GM12878 (cell line): ENCODE data around the gene CALHM4. TPM values are rescaled to one million over a fixed set of nuclear protein-coding genes. Genes with fewer than 3 reads are reported as not detected.

ENCODE experiments used
- ATAC-seq: fragments of 200-7000 bp; cut with Tn5 transposase; 3 replicates; pipeline ENCODE4 v1.9.1; 2020; ENCODE audit warnings: mild to moderate bottlenecking, moderate library complexity
- BruUV-seq: library from RNA; stranded (reverse); fragments of 400-500 nt; replicated peaks from 2 replicates; lab custom pipeline; 2021; lab: Mats Ljungman, UMichigan
- CTCF ChIA-PET: fragments of 300-600 bp; sonication (Branson Sonifier 250); formaldehyde crosslinking; extraction: SDS; loops from one replicate; lab custom pipeline; 2021; ENCODE audit warnings: inconsistent platforms; lab: Yijun Ruan, JAX
- POLR2A ChIA-PET: fragments of 350-600 bp; formaldehyde crosslinking; extraction: SDS; loops from one replicate; lab custom pipeline; 2021; ENCODE audit warnings: inconsistent platforms; lab: Charles Lee
- RAD21 ChIA-PET: fragments of 300-600 bp; sonication (Branson Sonifier 250); formaldehyde crosslinking; loops from one replicate; lab custom pipeline; 2023; ENCODE audit warnings: antibody characterized with exemption; ENCODE audit not compliant: unreplicated experiment; lab: Charles Lee
- SMC1A ChIA-PET: fragments of 300-600 bp; sonication (Branson Sonifier 250); formaldehyde crosslinking; loops from one replicate; lab custom pipeline; 2023; ENCODE audit not compliant: unreplicated experiment, uncharacterized antibody; lab: Charles Lee
- DNase-seq: peaks from one replicate; pipeline ENCODE4 v3.0.0-alpha.2; 2011; ENCODE audit warnings: low read depth, low spot score
- FAIRE-seq: peaks from 3 replicates; lab custom pipeline; 2011; peaks lifted over from hg19 to GRCh38; lab: Jason Lieb, UNC
- H2AFZ ChIP-seq: 2 replicates; pipeline ENCODE4 v1.6.0; 2011; ENCODE audit warnings: low read depth, low read length, control low read depth; ENCODE audit not compliant: control insufficient read depth
- H3K27ac ChIP-seq: 2 replicates; pipeline ENCODE4 v1.5.1; 2011; ENCODE audit warnings: control low read depth; ENCODE audit not compliant: control insufficient read depth, insufficient read depth
- H3K27me3 ChIP-seq, 2 experiments: replicated peaks in 1 of 2; 2 replicates each; pipeline versions ENCODE4 v1.6.0 to v1.6.1; 2011; ENCODE audit warnings: low read length in 1 of 2; ENCODE audit not compliant: control insufficient read depth in 2 of 2, insufficient read depth in 2 of 2
- H3K36me3 ChIP-seq, 2 experiments: 2 replicates each; pipeline ENCODE4 v1.5.1; 2011; ENCODE audit warnings: low read length in 1 of 2; ENCODE audit not compliant: control insufficient read depth in 2 of 2, insufficient read depth in 2 of 2
- H3K4me1 ChIP-seq: 2 replicates; pipeline ENCODE4 v1.6.1; 2011; ENCODE audit warnings: mild to moderate bottlenecking, low read length, moderate library complexity, mixed read lengths; ENCODE audit not compliant: control insufficient read depth, insufficient read depth
- H3K4me2 ChIP-seq: 2 replicates; pipeline ENCODE4 v1.6.0; 2011; ENCODE audit warnings: control low read depth; ENCODE audit not compliant: control insufficient read depth, insufficient read depth
- H3K4me3 ChIP-seq: fragments of 200-600 bp; sonication (generic); 2 replicates; pipeline ENCODE4 v1.5.1; 2016
- H3K79me2 ChIP-seq: 2 replicates; pipeline ENCODE4 v1.6.0; 2011; ENCODE audit warnings: low read length; ENCODE audit not compliant: control insufficient read depth, insufficient read depth
- H3K9ac ChIP-seq: 2 replicates; pipeline ENCODE4 v1.8.0; 2011; ENCODE audit warnings: low read length, control low read depth, mixed read lengths; ENCODE audit not compliant: control insufficient read depth, insufficient read depth
- H3K9me3 ChIP-seq: replicated peaks from 3 replicates; pipeline ENCODE4 v1.5.1; 2011; ENCODE audit warnings: mild to moderate bottlenecking, low read length; ENCODE audit not compliant: control insufficient read depth, insufficient read depth
- H4K20me1 ChIP-seq: 2 replicates; pipeline ENCODE4 v1.6.0; 2011; ENCODE audit not compliant: control insufficient read depth, insufficient read depth
- BMI1 ChIP-seq: fragments of 450-650 bp; IDR thresholded peaks from 2 replicates; pipeline ENCODE4 v1.6.1; 2016; ENCODE audit warnings: mild to moderate bottlenecking, moderate library complexity, borderline replicate concordance
- CHD4 ChIP-seq: fragments of 200-600 bp; sonication (generic); IDR thresholded peaks from 2 replicates; pipeline ENCODE4 v1.6.1; 2016; ENCODE audit warnings: mild to moderate bottlenecking
- EZH2 ChIP-seq: IDR thresholded peaks from 2 replicates; pipeline ENCODE4 v1.6.1; 2012; ENCODE audit warnings: low read depth, mild to moderate bottlenecking, control low read depth, inconsistent platforms, low read length, borderline replicate concordance; ENCODE audit not compliant: control insufficient read depth
- IRF5 ChIP-seq: fragments of 450-650 bp; IDR thresholded peaks from 2 replicates; pipeline ENCODE4 v1.6.1; 2017; ENCODE audit warnings: borderline replicate concordance
- JUND ChIP-seq: IDR thresholded peaks from 2 replicates; pipeline ENCODE4 v1.6.1; 2012; ENCODE audit warnings: low read depth, mild to moderate bottlenecking, low read length, improper control_type of control experiment, moderate library complexity
- RELA ChIP-seq: fragments of 450-650 bp; IDR thresholded peaks from 2 replicates; pipeline ENCODE4 v1.8.0; 2014; ENCODE audit warnings: borderline replicate concordance; ENCODE audit not compliant: partially characterized antibody
- SMC3 ChIP-seq: IDR thresholded peaks from 2 replicates; pipeline ENCODE4 v1.6.1; 2011; ENCODE audit warnings: low read length, improper control_type of control experiment, borderline replicate concordance
- STAT1 ChIP-seq: fragments of 450-650 bp; conservative IDR thresholded peaks from 2 replicates; pipeline ENCODE4 v1.6.1; 2014; ENCODE audit warnings: antibody characterized with exemption, mild to moderate bottlenecking
- STAT3 ChIP-seq: IDR thresholded peaks from 2 replicates; pipeline ENCODE4 v1.6.1; 2011; ENCODE audit warnings: low read depth, low read length, improper control_type of control experiment
- ZBTB33 ChIP-seq: fragments of 450-650 bp; IDR thresholded peaks from 2 replicates; pipeline ENCODE4 v1.6.1; 2017; ENCODE audit warnings: mild to moderate bottlenecking
- WGBS: methylation state at CpG from one replicate; pipeline ENCODE4 v1.1.6; 2016; ENCODE audit warnings: low lambda C conversion rate; ENCODE audit not compliant: insufficient replicate concordance, insufficient coverage; ENCODE audit errors: missing lambda C conversion rate; 5-methylcytosine and 5-hydroxymethylcytosine counted together
- in situ Hi-C: fragments of 300-500 bp; cut with MboI; formaldehyde crosslinking; loops from 9 replicates; pipeline ENCODE4 v1.14.3; 2018; ENCODE audit warnings: mixed read lengths
- intact Hi-C: fragments of 100-400 bp; cut with micrococcal nuclease; formaldehyde crosslinking; loops from one replicate; pipeline ENCODE4 v1.14.2; 2022; ENCODE audit not compliant: unreplicated experiment
- polyA plus RNA-seq, 11 experiments: library from polyadenylated mRNA; depleted of rRNA in 4 of 11; unstranded in 6 of 11; stranded (reverse) in 5 of 11; fragments of >200 nt; fragmentation: Nextera tagmentation in 4 of 11; fragmentation: Illumina TruSeq in 1 of 11; extraction: Ambion mirVana in 4 of 11; extraction: Trizol in 1 of 11; gene quantifications; 1 replicate in 1 of 11; 2 replicates in 10 of 11; pipeline versions ENCODE4 v1.2.1 to v1.2.3, GENCODE V29; 2011 to 2016; ENCODE audit warnings: inconsistent platforms in 2 of 11, missing spikeins in 2 of 11, low read depth in 1 of 11
- total RNA-seq, 4 experiments: library from RNA; depleted of rRNA in 3 of 4; stranded (reverse); fragments of >200 nt in 3 of 4; fragmentation: Illumina TruSeq in 1 of 4; extraction: Trizol in 1 of 4; gene quantifications; 2 replicates each; pipeline versions ENCODE4 v1.2.1 to v1.2.3, GENCODE V29; 2013 to 2021
- TF ChIP-seq, protein P1 (sequence below): fragments of 450-650 bp; formaldehyde crosslinking; IDR thresholded peaks from 2 replicates; pipeline ENCODE4 v1.4.0; 2020; ENCODE audit warnings: mild to moderate bottlenecking, moderate library complexity

The CALHM4 gene
- total and polyA plus RNA-seq, 10 of the 15 experiments (the other 5 are each of a cell fraction or from before 2014, with no cell fraction given): not detected

DNA sequence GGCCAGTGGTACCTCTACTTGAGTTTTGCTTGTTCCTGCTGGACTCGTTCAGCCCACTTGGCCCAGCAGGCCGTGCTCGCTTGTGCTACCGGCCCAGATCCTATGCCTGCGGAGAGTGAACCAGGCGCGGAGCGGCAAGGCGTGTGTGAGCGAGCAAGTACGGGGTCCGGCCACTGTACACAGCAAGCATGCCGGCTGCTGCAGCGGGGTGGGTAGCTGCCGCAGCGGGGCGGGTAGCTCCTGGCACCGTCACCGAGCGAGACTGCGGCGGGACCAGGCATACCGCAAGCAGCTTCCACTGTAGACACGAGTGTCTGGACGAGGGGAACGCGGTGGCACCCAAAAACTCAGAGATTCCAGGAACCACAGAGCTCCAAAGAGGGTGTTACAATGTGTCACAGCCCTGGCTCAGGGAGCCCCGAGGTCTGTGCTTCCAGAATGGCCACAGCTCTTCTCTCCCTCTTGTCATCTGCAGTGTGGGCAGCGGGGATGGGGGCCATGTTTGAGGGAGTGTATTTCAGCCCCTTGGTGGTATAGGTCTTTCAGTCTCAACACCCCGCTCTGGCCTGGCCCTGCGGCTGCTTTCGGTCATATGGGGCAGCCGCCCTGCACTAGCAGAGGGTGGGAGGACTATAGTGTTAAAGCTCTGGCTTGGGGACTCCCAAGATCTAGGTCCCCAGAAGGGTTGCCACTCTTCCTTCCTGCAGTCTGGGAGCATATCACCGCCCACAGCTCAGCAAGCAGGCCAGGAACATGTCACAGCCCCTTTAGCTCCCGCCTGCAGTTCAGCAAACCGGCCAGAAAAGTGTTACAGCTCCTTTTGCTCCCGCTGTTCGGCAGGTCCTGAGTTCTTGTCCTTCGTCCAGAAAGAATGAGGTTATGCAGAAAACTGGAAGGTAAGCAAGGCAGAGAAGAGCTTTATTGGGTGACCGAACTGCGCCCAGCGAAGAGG, 11.6 kb downstream of the CALHM4 start:
- in situ Hi-C loops: no loop called here
- TF ChIP-seq STAT3: no peak
- TF ChIP-seq STAT1: no peak
- TF ChIP-seq SMC3: no peak
- TF ChIP-seq CHD4: no peak
- TF ChIP-seq ZBTB33: no peak
- no peak for TF ChIP-seq RELA
- TF ChIP-seq, protein P1, sequence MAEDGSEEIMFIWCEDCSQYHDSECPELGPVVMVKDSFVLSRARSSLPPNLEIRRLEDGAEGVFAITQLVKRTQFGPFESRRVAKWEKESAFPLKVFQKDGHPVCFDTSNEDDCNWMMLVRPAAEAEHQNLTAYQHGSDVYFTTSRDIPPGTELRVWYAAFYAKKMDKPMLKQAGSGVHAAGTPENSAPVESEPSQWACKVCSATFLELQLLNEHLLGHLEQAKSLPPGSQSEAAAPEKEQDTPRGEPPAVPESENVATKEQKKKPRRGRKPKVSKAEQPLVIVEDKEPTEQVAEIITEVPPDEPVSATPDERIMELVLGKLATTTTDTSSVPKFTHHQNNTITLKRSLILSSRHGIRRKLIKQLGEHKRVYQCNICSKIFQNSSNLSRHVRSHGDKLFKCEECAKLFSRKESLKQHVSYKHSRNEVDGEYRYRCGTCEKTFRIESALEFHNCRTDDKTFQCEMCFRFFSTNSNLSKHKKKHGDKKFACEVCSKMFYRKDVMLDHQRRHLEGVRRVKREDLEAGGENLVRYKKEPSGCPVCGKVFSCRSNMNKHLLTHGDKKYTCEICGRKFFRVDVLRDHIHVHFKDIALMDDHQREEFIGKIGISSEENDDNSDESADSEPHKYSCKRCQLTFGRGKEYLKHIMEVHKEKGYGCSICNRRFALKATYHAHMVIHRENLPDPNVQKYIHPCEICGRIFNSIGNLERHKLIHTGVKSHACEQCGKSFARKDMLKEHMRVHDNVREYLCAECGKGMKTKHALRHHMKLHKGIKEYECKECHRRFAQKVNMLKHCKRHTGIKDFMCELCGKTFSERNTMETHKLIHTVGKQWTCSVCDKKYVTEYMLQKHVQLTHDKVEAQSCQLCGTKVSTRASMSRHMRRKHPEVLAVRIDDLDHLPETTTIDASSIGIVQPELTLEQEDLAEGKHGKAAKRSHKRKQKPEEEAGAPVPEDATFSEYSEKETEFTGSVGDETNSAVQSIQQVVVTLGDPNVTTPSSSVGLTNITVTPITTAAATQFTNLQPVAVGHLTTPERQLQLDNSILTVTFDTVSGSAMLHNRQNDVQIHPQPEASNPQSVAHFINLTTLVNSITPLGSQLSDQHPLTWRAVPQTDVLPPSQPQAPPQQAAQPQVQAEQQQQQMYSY (CRISPR knock-in tag): no peak
- no peak for TF ChIP-seq BMI1
- TF ChIP-seq IRF5: no peak
- no peak for TF ChIP-seq EZH2
- TF ChIP-seq JUND: no peak
- Histone ChIP-seq H3K36me3 (no peaks in the 10 kb centered on the region), H4K20me1 (no peaks in the 10 kb centered on the region), H3K27me3 (no peaks in the 10 kb centered on the region; a peak in 1 of 4 replicates), H2AFZ (no peak overlapping the region; the same call in 1 of the 2 replicates), H3K4me2 (no peak overlapping the region; the same call in 1 of the 2 replicates), H3K9me3 (no peaks in the 10 kb centered on the region), H3K79me2 (peaks cover 4% of the 10 kb centered on the region), H3K4me3 (no peak overlapping the region), H3K9ac (no peak overlapping the region), H3K4me1 (peaks cover 5% of the 10 kb centered on the region; the same call in 1 of the 2 replicates), H3K27ac (no peak overlapping the region)
- no peak for FAIRE-seq
- ChIA-PET POLR2A (no interaction called here), CTCF (interaction anchor here (1.0 to 3.6 kb wide), 4 partner anchors 20 to 296 kb away, joined by 3 to 24 read pairs (median 12); no protein-coding TSS in a partner anchor), SMC1A (interaction anchor here (0.6 to 4.3 kb wide), 3 partner anchors 17 to 297 kb away, joined by 3 to 18 read pairs (median 5); no protein-coding TSS in a partner anchor), RAD21 (interaction anchor here (1.4 kb wide), 1 partner anchor 80 kb away, joined by 3 read pairs; no protein-coding TSS in a partner anchor)
- BruUV-seq: no TSS peak
- no peak for ATAC-seq
- no peak for DNase-seq
- intact Hi-C loops: loop anchor here (5.0 kb wide), 1 partner anchor 453 kb away; no protein-coding TSS in a partner anchor
- WGBS: 33% methylated on average over 39 of the region's 42 CpGs
